Measurements from ENCODE around the gene CKS1B. TPM values are rescaled to one million over a fixed set of nuclear protein-coding genes. Genes with fewer than 3 reads are reported as not detected.
"Not testable (repeated sequence)": the region's sequence is repeated elsewhere in the genome, so short reads cannot be mapped to it uniquely, and the experiment has no call there.

CKS1B gene
- total RNA-seq, 1 donor from 2014 or later: 73.7 TPM

DNA sequence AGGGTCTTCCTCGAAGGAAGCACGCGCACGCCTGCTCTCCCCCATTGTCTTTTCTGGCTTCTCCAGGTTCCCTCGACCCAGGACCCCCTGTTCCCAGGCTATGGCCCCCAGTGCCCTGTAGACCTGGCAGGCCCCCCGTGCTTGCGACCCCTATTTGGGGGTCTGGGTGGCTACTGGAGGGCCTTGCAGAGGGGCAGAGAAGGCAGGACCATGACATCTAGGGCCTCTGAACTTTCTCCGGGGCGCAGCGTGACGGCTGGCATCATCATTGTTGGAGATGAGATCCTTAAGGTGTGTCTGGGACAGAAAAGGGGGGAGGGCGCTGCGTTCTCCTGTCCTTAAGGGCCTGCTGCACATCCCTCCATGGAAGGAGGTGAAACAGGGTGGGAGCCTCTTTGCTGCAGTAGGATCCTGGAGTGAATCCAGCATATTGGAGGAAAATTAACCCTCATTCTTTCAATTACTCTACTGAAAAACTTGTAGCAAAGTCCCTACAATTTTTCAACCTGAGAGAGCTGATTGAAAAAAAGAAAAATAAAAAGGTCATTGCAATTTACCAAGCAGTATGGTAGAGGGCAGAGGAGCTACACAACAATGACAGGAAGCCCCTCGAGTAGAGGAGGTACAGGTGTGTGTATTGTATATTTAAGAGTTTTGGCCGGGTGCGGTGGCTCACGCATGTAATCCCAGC lies 9.4 kb downstream of the CKS1B start:
- no peak for DNase-seq (ENCODE audit: low read depth in 2 of 2)

DNA sequence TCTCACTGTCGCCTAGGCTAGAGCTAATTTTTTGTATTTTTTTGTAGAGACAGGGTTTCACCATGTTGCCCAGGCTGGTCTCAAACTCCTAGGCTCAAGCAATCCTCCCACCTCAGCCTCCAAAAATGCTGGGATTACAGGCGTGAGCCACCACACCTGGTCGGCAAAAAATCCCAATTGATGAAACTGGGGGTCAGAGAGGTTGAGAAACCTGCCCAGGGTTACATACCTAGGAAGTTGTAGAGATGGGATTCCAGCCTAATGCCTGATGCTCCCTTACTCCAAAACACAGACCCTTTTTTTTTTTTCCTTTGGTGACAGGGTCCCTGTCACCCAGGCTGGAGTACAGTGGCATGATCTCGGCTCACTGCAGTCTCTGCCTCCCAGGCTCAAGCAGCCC lies 12.3 kb downstream of the CKS1B start:
- DNase-seq (ENCODE audit: low read depth in 2 of 2): not testable (repeated sequence)

DNA sequence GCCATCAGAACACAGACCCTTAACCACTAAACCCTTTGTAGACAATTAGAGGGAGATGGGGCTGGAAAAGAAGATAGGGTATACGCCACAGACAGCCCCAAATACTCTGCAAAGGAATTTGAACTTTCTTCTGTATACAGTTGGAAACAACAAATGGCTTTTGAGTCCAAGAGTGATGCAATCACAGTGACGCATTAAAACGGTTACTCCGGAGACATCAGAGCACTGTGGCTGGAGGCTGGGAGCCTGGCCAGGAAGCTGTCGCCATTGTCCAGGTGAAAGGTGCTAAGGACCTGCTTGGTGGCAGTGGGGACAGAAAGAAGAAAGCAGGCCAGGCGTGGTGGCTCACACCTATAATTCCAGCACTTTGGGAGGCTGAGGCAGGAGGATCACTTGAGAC lies 12.8 kb downstream of the CKS1B start:
- no peak for DNase-seq (ENCODE audit: low read depth in 2 of 2)

GRCh38 chr1:154988058-154988954 lies 13.8 kb downstream of the CKS1B start:
- DNase-seq (ENCODE audit: low read depth in 2 of 2): no peak

- no peak for DNase-seq (ENCODE audit: low read depth in 2 of 2)
Observed at GRCh38 chr1:154989195-154989860, 14.8 kb downstream of the CKS1B start.

DNA sequence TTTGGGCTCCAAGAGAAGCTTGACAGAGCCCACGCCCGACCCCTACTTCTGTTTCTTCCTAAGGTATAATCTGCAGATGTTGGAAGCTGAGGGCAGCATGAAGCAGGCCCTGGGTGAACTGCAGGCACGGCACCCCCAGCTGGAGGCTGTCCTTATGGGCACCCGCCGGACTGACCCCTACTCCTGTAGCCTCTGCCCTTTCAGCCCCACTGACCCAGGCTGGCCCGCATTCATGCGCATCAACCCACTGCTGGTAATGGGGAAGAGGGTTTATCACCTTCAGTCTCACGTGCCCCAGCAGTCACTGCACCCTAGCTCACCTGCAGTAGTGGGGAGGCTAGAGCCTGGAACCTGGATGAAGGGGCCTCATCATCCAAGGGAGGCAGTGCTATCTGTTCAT lies 15.8 kb downstream of the CKS1B start:
- DNase-seq (ENCODE audit: low read depth in 2 of 2): no peak

DNA sequence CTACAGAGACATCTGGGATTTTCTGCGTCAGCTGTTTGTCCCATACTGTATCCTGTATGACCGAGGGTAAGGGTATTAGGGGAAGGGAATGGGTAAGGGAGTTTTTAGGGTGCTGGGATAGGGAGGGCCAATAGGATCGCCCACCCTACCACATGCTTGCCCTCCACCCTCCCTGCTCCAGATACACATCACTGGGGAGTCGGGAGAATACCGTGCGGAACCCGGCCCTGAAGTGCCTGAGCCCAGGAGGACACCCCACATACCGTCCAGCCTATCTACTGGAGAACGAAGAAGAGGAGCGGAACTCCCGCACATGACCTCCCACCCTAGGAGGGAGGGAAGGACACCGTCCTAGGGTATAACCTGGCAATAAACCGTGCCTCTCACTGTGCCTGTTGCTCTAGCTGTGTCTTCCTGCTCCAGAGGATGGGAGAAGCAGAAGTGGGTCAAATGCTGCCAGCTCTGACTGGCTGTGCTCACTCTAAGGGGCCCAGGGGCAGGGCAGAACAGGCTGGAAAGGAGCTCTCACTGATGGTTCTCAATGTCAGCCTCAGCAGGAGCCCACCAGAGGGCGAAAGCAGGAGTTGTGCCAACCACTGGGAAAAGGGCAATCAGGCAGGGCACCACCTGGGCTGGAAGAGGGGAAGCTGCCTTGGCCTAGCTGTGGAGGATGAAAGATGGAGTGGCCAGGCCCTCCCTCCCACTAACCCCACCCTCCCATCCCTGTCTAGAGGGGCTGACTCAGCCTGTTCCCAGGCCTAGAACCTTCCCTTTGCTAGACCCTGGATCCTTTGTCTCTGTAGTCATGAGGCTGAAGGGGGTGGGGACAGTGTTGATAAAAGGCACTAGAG lies 18.5 kb downstream of the CKS1B start:
- DNase-seq (ENCODE audit: low read depth in 2 of 2): no peak

DNA sequence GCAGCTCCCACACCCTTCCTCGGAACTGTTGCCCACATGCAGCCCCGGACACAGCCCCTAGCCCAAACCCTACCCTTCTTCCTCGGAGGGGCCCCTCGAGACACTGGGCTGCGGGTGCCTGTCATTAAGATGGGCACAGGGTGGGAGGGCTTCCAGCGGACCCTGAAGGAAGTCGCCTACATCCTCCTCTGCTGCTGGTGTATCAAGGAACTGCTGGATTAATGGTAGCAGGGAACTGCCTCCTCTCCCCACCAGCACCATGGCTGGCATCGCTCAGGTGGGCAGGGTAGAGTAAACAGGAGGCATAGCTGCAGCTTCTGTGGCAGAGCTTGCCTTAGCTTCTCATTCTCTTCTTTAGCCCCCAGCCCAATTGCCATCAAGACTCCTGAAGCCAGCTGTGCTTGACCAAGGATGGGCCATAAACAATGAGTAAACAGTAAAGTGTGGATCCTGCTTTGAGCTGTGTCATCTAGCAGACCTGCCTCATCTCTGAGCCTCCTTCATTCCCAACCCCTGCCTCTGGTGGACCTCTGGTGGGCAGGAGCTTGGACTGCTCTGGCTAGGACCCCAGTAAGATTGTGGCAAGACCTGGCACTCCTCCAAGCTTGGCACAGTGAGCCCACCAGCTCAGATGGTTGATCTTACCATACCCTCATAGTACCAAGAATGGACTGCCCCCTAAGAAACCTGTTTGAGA lies 19.2 kb downstream of the CKS1B start, which contains the start of gene LENEP:
TSS of gene LENEP (plus strand) at position 15 of the 697 bp plus-strand sequence. CDS start at position 37, 22 bp downstream.
- no peak for DNase-seq (ENCODE audit: low read depth in 2 of 2)

GRCh38 chr1:154994269-154994587 lies 19.7 kb downstream of the CKS1B start:
- no peak for DNase-seq (ENCODE audit: low read depth in 2 of 2)

- no peak for DNase-seq (ENCODE audit: low read depth in 2 of 2)
Observed at GRCh38 chr1:154994591-154994990, 20.1 kb downstream of the CKS1B start.

DNA sequence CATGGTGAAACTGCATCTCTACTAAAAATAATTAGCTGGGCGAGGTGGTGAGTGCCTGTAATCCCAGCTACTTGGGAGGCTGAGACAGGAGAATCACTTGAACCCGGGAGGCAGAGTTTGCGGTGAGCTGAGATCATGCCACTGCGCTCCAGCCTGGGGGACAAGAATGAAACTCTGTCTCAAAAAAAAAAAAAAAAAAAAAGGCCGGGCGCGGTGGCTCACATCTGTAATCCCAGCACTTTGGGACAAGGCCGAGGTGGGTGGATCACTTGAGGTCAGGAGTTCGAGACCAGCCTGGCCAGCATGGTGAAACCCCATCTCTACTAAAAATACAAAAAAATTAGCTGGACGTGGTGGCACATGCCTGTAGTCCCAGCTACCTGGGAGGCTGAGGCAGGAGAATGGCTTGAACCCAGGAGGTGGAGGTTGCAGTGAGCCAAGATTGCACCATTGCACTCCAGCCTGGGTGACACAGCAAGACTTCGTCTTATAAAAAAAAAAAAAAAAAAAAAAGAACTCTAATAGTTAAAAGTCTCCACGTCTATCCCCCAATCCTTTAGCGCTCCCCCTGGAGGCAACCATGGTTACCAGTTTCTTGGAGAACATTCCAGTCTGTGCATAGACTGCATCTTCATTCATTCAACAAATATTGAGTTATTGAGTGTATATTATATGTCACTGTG lies 21.0 kb downstream of the CKS1B start:
- peak in 1 of 2 donors; percentile 77 for DNase-seq (ENCODE audit: low read depth in 2 of 2)

DNA sequence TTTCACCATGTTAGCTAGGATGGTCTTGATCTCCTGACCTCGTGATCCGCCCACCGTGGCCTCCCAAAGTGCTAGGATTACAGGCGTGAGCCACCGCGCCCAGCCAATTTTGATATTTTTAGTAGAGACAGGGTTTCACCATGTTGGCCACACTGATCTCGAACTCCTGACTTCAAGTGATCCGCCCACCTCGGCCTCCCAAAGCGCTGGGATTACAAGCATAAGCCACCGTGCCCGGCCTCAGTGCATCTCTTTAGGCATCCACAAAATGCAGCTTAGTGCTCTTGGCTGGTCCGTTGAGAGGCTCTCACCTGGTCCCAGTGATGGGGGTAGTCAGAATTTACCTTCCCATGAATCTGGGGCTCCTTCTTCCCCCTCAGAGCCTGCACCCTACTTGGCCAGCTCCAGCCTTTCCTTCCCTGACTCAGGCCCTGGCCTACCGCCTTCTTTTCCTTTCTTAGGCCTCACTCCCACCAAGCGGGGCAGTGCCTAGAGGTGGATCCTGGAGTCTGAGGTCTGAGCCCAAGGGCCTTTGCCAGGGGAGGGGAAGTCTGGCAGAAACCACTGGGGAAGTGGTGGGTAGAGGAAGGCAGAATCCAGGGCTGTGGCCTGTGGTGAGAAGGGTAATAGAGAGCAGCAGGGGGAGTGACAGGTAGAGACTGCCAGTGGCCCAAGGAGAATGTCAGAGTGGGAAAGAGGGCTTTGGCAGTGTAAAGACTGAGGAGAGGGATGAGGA lies 22.7 kb downstream of the CKS1B start:
- DNase-seq (ENCODE audit: low read depth in 2 of 2): no peak

GRCh38 chr1:154998201-154998780 lies 23.8 kb downstream of the CKS1B start:
- DNase-seq (ENCODE audit: low read depth in 2 of 2): no peak

DNA sequence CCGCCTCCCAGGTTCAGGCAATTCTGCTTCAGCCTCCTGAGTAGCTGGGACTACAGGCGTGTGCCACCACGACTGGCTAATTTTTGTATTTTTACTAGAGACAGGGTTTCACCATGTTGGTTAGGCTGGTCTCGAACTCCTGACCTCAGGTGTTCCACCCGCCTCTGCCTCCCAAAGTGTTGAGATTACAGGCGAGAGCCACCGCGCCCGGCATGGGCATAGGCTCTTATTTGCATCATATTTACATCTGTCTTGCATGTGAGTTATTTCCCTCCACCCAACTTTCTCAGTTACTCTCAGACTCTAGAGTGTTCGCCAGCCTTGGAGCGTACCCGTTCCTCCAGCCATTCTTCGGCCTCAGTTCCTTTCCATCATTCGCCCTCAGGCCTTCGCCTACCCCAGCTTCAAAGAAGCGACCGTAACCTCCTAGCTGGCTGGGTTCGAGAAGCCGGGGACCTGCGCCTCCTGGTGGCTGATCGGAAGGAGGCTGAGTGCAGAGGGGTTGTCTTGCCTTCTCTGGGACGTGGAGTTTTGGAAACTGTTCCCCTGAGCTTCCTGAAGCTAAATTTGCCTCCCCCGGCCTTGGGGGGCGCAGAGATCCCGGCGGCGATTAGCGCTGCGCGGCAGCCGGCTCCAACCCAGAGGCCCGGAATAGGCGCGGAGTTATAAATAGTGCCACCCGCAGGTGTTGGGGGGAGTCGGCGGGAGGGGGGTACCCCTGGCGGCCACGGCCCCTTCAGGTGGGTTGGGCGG lies 24.5 kb downstream of the CKS1B start:
- DNase-seq (ENCODE audit: low read depth in 2 of 2): peak in 1 of 2 donors; percentile 58

GRCh38 chr1:154999571-155000410 lies 25.3 kb downstream of the CKS1B start:
- no peak for DNase-seq (ENCODE audit: low read depth in 2 of 2)

DNA sequence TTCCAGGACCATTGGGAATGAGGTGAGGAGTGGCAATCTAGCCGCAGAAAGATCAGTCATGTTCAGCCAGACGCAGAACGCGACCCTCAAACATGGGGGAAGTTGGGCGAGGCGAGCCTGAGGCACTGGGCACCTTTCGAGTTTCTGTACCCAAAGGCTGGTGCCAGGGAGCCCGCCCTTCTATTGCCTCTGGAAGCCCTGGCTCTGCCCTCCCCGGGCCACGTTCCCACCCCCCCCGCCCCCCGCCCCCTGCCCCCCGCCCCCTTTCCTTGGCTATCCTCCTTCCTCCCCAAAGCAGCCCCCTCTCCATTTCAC lies 25.9 kb downstream of the CKS1B start:
- no peak for DNase-seq (ENCODE audit: low read depth in 2 of 2)

GRCh38 chr1:155000726-155001424 lies 26.4 kb downstream of the CKS1B start:
- DNase-seq (ENCODE audit: low read depth in 2 of 2): peak; percentile 61 to 81

All from dermis microvascular lymphatic vessel endothelial cell (primary cell).